ENCODE measurements around the gene LIN37. TPM values are rescaled to one million over a fixed set of nuclear protein-coding genes. Genes with fewer than 3 reads are reported as not detected.

The LIN37 gene
- total and polyA plus RNA-seq, 2 of the 13 experiments (the other 11 are each of a cell fraction or from before 2014, with no cell fraction given) = 6.3 to 8.7 TPM

DNA sequence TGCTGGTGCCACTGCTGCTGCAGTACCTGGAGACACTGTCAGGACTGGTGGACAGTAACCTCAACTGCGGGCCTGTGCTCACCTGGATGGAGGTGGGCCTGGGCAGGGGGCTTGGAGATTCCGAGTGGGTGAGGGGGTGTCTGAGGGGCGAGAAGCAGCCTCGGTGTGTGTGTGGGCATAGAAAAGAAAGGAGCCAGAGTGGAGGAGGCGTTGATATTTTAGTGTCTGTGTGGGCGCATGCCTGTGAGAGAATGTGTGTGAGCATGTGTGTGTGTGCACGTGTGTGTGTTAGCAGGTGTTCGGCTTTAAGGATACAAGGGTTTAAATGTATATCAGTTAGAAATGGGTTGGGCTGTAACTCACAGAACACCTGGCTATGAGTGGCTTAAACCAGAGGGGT, 30.7 kb downstream of the LIN37 start (continued):
- TF ChIP-seq, protein P1, sequence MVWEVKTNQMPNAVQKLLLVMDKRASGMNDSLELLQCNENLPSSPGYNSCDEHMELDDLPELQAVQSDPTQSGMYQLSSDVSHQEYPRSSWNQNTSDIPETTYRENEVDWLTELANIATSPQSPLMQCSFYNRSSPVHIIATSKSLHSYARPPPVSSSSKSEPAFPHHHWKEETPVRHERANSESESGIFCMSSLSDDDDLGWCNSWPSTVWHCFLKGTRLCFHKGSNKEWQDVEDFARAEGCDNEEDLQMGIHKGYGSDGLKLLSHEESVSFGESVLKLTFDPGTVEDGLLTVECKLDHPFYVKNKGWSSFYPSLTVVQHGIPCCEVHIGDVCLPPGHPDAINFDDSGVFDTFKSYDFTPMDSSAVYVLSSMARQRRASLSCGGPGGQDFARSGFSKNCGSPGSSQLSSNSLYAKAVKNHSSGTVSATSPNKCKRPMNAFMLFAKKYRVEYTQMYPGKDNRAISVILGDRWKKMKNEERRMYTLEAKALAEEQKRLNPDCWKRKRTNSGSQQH (CRISPR knock-in tag; IDR thresholded peaks at IDR 0.05; ENCODE audit: low read depth) = no peak

DNA sequence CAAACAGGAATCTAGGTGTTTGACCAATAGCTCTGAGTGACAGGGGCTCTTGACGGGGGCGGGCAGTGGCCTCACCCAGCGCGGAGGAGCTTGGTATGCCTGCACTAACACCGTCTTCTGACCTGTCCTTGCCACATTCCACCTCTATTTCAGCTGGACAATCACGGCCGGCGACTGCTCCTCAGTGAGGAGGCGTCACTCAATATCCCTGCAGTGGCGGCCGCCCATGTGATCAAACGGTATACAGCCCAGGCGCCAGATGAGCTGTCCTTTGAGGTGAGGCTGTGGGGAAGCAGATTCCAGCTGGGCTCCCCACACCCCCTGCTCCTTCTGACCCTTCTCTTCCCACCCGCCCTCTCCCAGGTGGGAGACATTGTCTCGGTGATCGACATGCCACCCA, 31.7 kb downstream of the LIN37 start:
- Histone ChIP-seq H3K27me3 (ENCODE audit: control insufficient read depth in 1 of 2, insufficient read depth in 2 of 2, low read length in 2 of 2) (no peaks in the 10 kb centered on the region), H3K27ac (ENCODE audit: extremely low read length, insufficient read depth, low read length) (no peak overlapping the region), H2AFZ (ENCODE audit: low read length) (no peak overlapping the region), H4K20me1 (ENCODE audit: insufficient read depth, low read length) (no peaks in the 10 kb centered on the region), H3K79me2 (ENCODE audit: insufficient read depth, low read length) (no peaks in the 10 kb centered on the region), H3K4me3 (replicated peaks in 1 of 3; ENCODE audit: insufficient read depth in 1 of 3, low read depth in 2 of 3, low read length in 3 of 3) (no peak overlapping the region), H3K4me2 (ENCODE audit: low read depth, low read length) (no peak overlapping the region), H3K4me1 (ENCODE audit: insufficient read depth, low read length) (peaks cover 38% of the 10 kb centered on the region), H3K9me3 (ENCODE audit: low read length) (no peaks in the 10 kb centered on the region), H3K9ac (ENCODE audit: insufficient read depth, low read depth, low read length) (no peak overlapping the region), H3K36me3 (replicated peaks in 1 of 2; ENCODE audit: control insufficient read depth in 1 of 2, insufficient read depth in 2 of 2, low read length in 2 of 2) (peaks cover 0 to 2% of the 10 kb centered on the region in 2 experiments; a peak in 2 of 5 replicates)
- in situ Hi-C loops (cut with HindIII; ENCODE audit: extremely low pct_ligation_motif_present, low pct_unique_long_range_greater_than_20kb) (no loop called here), intact Hi-C loops (cut with micrococcal nuclease; ENCODE audit: unreplicated experiment) (no loop called here)
- 96% methylated on average over 13 of the region's 16 CpGs for WGBS (ENCODE audit: low lambda C conversion rate)
- POLR2A ChIA-PET = no interaction called here
- BruUV-seq (replicated peaks) = no TSS peak
- FAIRE-seq (no peak), DNase-seq (ENCODE audit: low spot score) (no peak), ATAC-seq (no peak)
- CTCF ChIA-PET (ENCODE audit: low intra/inter-chr PET ratio, low total read pairs) = no interaction called here
- TF ChIP-seq EZH2 (conservative IDR thresholded peaks at IDR 0.05; ENCODE audit: low read depth, low read length) (no peak), CCAR2 (optimal IDR thresholded peaks at IDR 0.05; ENCODE audit: low read depth, low read length) (no peak), AGO2 (optimal IDR thresholded peaks at IDR 0.05; ENCODE audit: low read depth, low read length) (no peak), TAF1 (CRISPR knock-in tag; IDR thresholded peaks at IDR 0.05) (no peak), ZNF552 (CRISPR knock-in tag; IDR thresholded peaks at IDR 0.05; ENCODE audit: borderline replicate concordance) (no peak), CC2D1A (CRISPR knock-in tag; IDR thresholded peaks at IDR 0.05) (no peak), NFYC (CRISPR knock-in tag; IDR thresholded peaks at IDR 0.05) (no peak), DR1 (CRISPR knock-in tag; IDR thresholded peaks at IDR 0.05) (no peak)
